Astrocyte of the cerebellum (primary cell): Measurements from ENCODE around the gene MAGI1.

Source experiments
- DNase-seq: peaks from one replicate; pipeline ENCODE4 v3.0.0-alpha.2; 2011; ENCODE audit warnings: low read depth
- H3K4me3 ChIP-seq: 2 replicates; pipeline ENCODE4 v1.5.1; 2011; ENCODE audit warnings: mild to moderate bottlenecking, low read depth, low read length, moderate library complexity
- in situ Hi-C: cut with HindIII; loops from 2 replicates; pipeline ENCODE4 v1.10.0; 2017; ENCODE audit warnings: low sequenced_read_pairs
- TF ChIP-seq, protein P1 (sequence below): IDR thresholded peaks from 2 replicates; pipeline ENCODE4 v1.5.1; 2012; ENCODE audit warnings: low read length, low read depth, moderate library complexity, mild to moderate bottlenecking; ENCODE audit errors: missing control alignments

The MAGI1 gene

GRCh38 chr3:66010348-66010738, 28.4 kb downstream of the MAGI1 start:
- DNase-seq, result no peak
- TF ChIP-seq, protein P1, sequence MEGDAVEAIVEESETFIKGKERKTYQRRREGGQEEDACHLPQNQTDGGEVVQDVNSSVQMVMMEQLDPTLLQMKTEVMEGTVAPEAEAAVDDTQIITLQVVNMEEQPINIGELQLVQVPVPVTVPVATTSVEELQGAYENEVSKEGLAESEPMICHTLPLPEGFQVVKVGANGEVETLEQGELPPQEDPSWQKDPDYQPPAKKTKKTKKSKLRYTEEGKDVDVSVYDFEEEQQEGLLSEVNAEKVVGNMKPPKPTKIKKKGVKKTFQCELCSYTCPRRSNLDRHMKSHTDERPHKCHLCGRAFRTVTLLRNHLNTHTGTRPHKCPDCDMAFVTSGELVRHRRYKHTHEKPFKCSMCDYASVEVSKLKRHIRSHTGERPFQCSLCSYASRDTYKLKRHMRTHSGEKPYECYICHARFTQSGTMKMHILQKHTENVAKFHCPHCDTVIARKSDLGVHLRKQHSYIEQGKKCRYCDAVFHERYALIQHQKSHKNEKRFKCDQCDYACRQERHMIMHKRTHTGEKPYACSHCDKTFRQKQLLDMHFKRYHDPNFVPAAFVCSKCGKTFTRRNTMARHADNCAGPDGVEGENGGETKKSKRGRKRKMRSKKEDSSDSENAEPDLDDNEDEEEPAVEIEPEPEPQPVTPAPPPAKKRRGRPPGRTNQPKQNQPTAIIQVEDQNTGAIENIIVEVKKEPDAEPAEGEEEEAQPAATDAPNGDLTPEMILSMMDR, result no peak
- H3K4me3 ChIP-seq, result no peak overlapping the region
- in situ Hi-C loops, result no loop called here

DNA sequence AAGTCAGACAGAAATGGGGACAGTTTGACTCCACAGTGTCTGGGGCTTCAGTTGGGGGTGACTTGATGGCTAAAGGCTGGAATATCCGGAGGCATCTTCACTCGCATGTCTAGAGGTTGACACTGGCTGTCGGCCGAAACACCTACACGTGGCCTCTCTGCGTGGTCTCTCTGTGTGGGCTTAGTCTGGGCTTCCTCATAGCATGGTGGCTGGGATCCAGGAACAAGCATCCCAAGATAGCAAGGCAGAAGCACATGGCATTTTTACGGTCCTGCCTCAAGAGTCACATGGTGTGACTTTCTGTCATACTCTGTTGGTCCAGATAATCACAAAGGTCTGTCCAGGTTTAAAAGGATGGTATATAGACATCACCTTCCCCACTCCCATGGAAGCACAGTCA, 34.5 kb downstream of the MAGI1 start:
- DNase-seq, result no peak
- TF ChIP-seq, protein P1, result no peak
- no peak overlapping the region for H3K4me3 ChIP-seq
- in situ Hi-C loops, result no loop called here

DNA sequence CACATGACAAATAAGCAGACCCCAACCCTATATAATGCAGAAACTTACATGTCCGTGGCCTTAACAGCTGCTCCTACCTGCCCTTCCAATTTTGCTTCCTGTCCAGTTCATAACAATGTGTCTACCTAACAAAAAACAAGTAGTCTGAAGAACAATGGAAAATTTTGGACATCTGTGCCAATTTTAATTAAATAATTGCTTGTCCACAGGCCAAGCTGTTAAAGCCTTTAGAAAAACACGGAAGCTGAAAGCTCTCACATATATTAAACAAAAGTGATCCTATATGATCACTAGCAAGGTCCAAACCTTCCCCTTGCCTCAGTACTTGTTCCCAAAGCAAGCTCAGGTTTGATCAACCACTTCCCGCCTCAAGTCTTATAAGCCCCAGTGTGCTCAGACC, 37.1 kb downstream of the MAGI1 start:
- H3K4me3 ChIP-seq, result no peak overlapping the region
- in situ Hi-C loops, result no loop called here
- DNase-seq, result no peak
- TF ChIP-seq, protein P1, result no peak

- no peak for DNase-seq
- TF ChIP-seq, protein P1, result no peak
- H3K4me3 ChIP-seq, result no peak overlapping the region
- in situ Hi-C loops, result no loop called here
Measured at GRCh38 chr3:66000506-66000905, 38.2 kb downstream of the MAGI1 start.

- no peak for DNase-seq
- H3K4me3 ChIP-seq, result no peak overlapping the region
- in situ Hi-C loops, result no loop called here
- TF ChIP-seq, protein P1, result no peak
Measured at GRCh38 chr3:65999606-66000005, 39.1 kb downstream of the MAGI1 start.

DNA sequence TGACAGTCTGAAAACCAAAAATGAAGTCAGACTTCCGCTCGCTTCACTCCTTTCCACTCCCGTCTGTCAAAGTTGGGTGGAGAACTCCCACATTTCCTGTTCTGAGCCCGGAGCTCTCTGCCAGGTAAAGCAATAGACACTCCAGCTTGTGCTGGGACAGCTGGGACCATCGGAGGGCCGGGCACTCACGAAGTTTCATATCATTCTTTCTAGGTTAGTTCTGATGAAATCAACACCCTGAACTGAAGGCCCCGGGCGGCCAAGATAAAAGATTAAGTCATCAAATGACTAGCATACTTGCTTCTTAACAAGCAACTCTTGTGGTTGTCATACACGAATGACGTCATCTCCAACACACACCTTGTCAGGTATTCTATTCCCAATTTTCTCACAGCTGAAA, 42.1 kb downstream of the MAGI1 start:
- H3K4me3 ChIP-seq, result no peak overlapping the region
- TF ChIP-seq, protein P1, result no peak
- in situ Hi-C loops, result no loop called here
- no peak for DNase-seq

- no peak overlapping the region for H3K4me3 ChIP-seq
- in situ Hi-C loops, result no loop called here
- TF ChIP-seq, protein P1, result no peak
- no peak for DNase-seq
Measured at GRCh38 chr3:65995515-65995914, 43.2 kb downstream of the MAGI1 start.
